ENCODE data around the gene AKNA.

Gene AKNA

DNA sequence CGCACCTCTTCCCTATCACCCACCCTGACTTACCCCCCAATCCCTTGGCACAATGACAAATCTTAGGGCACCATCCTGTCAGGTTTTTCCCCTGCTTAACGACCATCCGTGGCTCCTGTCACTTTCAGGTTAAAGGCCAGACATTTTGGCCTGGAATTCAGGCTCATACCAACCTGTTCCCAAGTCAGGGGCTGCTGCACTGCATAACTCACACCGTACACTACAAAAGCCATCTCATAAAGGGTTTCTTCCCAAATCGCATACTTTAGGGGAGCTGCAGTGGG lies 7.5 kb upstream of the AKNA start:
- no peak for DNase-seq (ENCODE audit: low read depth in 2 of 2)

DNA sequence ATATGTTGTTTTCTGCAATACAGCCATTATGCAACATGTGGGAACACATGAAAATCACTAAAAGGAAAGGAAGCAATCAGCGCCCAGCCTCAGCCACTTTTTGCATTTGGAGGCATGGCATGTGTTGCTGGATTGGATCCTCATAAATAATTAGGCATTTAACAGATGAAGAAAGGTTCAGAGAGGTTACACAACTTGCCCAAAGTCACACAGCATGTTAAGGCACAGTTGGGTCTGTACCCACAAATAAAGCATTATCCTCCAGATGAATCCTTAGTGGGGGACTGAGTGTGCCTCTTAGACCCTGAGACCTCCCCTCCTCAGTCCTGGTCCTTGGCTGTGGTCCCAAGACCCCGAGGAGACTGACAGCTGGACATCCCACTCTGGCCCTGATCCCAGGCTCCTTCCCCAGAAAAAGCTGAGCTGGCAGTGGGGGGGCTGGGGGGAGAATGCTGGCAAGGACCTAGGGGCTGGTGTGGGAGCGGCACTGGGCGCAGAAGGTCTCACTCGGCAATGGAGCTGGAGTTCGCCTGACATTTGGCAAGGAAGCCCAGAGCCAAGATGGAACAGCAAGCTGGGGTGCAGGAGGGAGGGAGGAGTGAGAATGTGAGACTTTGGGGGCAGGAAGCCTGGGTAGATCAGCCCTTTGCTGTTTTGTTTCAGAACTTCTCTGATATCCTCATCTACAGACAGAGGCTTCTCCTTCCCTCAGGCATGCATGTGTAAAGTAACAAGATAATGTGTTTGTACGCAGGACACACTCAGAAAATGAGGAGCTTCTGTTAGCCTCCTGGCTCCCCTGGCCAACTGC lies 6.9 kb upstream of the AKNA start:
- DNase-seq (ENCODE audit: low read depth in 2 of 2): no peak

DNA sequence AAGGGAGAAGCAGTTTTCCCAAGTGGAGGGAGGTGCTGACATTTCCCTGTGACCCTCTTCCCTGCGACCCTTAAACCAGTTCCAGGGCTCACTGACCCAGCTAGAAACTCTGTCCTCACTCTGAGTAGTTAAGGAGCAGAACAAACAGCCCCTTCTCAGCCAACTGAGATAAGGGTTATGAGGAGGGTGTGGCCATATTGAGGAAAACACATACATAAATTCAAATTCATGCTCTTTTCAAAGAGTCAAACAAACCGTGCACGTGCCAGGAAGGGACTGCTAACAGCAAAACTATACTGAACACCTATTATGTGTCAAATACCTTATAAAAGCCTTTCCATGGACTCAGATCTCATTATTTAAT lies 4.9 kb upstream of the AKNA start:
- no peak for DNase-seq (ENCODE audit: low read depth in 2 of 2)

DNA sequence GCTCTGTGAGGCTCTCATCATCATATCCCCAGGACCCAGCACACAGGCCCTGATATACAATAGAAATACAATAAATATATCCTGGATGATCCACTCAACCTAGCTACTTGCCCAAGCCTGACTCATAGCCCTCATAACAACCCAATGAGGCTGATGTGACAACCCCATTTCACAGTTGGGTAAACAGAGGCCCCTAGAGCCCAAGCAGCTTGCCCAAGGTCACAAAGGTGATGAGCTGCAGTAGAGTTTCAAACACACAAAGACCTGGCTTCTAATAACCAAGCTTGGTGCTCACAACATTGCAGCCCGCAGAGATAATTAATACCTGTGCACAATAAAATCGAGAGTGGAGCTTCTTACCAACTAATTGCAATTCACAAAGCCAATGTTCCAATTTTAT lies 3.2 kb upstream of the AKNA start:
- DNase-seq (ENCODE audit: low read depth in 2 of 2): no peak

DNA sequence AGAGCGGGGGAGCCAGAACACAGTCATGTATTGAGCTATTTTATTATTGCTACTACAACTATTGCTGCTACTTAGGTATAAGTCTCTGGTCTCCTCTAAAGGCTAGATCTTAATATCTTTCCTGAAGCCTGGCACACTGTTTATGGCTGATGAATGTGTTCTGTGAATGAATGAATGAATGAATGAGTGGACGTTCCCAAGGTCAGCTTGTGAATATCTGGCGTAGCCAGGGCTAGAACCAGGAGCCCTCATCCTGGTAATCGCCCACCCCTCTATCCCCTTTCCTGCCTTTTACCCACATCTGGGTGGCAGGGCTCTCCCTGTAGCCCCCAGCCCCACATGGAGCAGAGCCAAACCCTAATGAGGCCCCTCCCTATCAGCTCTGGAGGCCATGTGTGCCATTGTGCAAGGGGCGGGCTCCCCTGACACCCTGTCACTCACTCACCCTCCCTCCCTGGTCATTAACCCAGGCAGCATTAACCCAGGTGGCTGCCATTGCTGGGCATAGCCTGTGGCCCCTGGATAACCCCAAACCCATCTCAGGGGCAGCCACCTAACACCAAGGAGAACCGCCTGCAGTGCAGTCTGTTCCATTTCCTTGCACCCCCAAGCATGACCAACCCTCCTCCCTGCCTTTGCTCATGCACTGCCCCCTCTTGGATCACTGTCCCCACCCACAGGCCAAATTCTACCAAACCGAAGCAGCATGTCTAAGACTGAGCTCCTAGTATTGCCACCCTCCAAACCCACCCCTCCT lies 2.0 kb upstream of the AKNA start:
- no peak for DNase-seq (ENCODE audit: low read depth in 2 of 2)

DNA sequence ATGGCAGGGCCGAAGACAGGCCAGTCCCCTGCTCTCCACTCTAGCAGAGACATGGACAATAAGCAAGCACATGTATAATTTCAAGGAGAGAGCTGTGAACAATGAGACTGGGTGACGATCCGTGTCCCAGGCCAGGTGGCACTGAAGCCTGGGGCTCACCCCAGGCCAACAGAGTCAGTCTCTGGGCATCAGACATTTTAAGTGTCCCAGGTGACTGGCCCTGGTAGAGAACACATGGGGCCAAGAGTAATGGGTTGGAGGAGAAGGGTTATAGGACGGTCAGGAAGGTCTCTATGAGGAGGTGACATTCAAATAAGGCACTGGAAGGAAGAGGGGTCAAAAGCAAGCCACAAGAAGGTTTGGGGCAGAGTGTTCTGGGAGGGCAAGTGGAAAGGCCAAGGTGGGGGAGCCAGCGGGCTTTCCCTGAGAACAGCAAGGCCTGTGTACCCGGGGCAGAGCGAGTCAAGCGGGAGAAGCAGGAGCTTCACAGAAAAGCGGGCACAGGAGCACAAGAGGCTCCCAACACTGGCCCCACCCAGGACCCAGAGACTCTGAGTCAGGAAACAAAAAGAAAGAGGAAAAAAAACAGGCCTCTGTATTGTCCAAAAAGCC lies 1.1 kb upstream of the AKNA start:
- DNase-seq (ENCODE audit: low read depth in 2 of 2): no peak

DNA sequence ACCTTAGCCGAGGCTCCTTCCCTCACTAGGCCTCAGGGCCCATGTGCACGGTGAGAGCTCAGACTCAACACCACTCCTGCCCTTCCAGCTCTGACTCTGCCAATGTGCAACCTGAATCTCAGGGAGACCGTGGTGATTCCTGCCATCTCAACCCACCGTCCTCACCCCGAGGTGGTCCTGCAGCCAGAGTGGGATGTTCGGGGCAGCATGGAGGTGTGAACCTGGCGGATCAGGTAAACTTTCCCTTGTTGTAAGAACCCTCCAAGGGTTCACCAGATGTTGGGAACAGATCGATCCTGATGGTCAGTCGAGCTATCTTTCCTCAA lies 538 bp upstream of the AKNA start:
- DNase-seq (ENCODE audit: low read depth in 2 of 2): no peak

DNA sequence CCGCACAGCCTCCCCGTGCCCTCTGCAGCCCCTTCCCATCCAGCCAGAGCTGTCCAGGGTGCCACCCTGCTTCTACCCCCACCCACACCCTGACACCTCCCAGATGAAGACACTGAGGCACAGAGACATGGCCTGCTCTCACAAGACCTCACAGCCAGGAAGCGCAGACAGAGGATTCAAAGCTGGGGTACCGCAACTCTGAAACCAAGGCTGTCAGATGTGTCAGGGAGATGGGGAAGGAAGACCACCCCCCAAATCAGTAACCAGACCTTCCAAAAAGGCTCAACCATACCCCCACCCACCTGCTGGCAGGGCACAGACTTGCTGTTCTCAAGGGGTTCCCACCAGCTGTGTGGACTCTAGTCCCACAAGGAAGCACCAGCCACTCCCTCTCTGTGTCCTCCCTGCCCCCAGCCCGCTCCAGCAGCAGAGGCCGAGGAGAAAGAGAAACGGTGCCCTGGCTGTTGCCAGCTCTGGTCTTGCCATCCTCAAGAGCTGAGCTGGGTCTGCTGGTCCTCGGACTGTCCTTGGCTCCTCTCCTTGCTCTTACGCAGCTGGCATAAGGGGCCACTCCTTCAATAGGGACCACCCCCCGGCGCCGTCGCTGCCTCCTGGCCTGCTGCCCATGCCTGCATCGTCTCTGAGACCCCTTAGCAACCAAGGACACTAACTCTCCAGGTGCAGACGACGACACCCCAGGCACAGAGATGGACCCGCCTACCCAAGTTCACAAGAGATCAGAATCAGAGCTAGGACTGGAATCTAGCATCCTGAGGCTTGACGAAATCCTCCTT lies 699 bp downstream of the AKNA start:
- no peak for DNase-seq (ENCODE audit: low read depth in 2 of 2)

DNA sequence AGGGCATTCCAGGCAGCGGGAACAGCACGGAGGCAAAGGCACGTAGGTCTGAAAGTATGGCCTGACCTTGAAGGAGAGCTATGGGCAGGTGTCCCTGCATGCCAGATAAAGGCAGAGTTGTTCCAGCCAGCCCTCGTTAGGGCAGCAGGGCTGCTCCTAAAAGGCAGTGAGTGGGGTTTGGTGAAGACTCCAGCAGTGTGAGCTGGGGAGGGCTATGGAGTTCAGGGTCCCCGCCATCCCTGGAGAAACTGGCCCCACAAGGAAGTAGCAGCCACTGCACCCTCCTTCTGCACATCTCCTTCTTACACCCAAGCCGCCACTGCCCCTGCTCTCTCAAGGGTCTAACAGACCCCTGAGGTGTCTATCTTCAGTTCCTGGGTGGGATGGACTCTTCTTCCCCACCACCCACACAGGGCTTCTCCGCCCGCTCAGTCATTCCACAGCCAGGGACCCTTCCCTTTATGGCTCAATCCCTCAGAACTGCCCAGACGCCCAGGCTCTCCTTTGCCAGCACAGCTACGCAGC lies 1.4 kb downstream of the AKNA start:
- no peak for DNase-seq (ENCODE audit: low read depth in 2 of 2)

DNA sequence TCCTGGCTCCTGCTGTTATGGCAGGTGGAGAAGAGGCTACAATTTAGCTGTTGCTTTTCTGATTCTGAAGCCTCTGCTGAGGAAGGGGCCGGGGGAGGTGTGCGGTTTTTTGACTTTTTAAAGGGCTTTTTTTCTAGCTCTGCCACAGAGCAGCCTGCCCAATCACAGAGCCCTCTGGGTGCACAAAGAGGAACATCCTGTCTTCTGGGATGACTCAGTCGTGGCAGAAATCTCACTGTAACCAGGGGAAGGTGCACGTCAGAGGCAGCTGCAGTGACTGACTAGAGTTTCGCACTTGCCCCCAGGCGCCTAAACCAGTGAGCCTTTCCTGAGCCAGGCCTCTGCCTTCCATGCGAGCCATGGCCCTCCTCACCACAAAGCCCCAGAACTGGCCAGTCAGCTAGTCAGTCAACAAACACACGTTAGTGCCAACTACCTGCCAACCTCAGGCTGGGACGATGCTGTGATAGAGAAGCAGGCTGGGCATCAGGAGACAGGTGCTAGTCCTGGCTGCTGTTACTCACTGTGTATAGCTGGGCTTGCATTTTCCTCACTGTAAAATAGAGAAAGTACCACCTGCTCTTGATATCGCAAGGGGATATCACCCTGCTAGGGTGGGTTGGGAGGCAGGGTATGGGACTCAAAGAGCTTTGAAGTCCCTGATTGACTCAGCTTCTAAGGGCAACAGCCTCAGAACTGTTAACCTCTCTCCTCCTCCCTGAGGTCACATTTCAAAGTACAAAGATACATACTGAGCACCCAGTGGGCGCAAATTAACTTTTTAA lies 2.2 kb downstream of the AKNA start:
- DNase-seq (ENCODE audit: low read depth in 2 of 2): peak; percentile 83 to 91

DNA sequence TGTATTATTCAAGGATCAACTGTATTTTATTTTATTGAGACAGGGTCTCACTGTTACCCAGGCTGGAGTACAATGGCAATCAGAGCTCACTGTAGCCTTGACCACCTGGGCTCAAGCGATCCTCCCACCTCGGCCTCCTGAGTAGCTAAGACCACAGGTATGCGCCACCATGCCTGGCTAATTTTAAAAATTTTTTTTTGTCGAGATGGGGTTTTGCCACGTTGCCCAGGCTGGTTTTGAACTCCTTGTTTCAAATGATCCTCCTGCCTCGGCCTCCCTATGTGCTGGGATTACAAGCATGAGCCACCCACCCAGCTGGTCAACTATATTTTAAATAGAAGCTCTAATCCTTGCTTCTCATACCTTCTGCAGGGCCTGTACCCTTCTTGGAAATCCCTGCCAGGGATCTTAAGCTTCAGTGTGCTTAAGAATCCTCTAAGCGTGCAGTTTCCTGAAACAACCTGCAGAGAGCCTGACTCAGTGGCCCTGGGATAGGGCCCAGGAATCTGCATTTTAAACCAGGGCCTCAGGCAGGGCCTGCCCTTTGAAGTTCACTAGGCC lies 2.9 kb downstream of the AKNA start:
- no peak for DNase-seq (ENCODE audit: low read depth in 2 of 2)

DNA sequence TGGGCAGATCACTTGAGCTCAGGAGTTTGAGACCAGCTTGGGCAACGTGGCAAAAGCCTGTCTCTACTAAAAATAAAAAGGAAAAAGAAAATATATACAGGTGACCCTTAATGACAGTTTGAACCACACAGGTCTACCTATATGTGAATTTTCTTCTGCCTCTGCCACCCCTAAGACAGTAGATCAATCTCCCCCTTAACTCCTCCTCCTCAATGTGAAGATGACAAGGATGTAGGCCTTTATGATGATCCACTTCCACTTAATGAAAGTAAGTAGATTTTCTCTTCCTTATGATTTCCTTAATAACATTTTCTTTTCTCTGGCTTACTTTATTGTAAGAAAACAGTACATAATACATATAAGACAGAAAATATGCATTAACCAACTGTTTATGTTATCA lies 3.4 kb downstream of the AKNA start:
- no peak for DNase-seq (ENCODE audit: low read depth in 2 of 2)

DNA sequence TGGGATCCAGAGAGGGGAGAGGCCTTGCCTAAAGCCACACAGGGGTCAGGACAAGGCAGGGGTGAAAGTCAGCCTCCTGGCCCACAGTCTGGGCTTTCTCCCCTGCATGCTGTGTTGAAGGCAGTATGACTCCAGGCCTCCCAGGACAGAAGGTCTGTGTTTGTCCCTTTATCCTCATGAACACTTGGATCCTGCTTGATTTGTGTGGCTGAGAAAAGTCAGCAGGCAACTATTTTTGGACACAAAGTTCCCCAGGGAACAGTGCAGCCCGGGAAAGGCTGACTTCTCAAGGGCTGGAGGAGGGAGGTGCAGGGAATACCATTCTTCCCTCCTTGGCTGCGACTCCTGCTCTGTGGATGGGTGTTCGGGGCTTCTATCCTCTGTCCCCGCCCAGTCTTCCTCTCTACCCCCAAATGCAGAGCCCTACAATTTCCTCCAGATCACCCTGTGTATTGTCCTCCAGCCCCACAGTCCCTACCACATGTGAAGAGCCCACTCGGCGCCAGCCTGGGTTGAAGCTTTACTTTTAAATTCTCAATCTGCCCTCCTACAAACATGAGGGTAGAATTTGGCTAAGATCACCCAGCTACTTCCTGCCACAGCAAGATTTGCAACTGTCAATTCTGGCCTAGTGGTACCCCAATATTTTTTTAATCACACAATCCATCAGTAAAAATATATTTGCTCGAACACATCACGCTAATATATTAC lies 4.1 kb downstream of the AKNA start:
- no peak for DNase-seq (ENCODE audit: low read depth in 2 of 2)

DNA sequence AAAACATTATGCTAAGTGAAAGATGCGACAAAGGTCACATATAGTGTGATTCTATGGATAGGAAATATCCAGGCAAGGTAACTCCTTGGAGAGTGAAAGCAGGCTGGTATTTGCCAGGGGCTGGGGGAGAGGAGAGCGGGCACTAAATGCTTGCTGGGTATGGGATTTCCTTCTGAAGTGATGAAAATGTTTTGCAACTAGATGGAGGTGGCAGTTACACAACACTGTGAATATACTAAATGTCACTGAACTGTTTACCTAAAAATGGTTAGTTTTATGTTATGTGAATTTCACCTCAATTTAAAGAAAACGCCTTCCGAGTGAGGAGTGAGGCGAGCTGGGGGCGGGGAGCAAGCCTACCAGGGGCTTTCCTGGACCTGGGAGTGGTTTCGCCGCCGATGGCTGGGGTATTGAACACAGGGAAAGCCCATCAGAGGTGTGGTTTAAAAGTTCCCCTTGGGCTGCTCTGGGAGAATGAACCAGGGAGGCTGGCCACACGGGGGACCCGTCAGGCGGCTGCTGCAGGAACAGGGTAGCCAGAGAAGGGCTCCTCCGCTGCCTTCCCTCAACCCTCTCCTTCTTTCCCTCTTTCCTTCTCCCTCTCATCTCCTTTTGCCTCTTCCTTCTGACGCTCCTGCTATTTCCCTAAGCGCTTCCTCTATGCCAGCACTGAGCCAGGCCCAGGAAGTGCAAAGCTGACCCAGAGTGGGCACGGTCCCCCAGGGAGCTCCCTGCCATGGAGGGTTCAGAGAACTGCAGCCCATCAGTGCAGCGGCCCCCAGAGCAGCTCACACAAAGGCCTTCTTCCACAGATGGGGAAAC lies 4.9 kb downstream of the AKNA start:
- peak; percentile 63 to 64 for DNase-seq (ENCODE audit: low read depth in 2 of 2)

DNA sequence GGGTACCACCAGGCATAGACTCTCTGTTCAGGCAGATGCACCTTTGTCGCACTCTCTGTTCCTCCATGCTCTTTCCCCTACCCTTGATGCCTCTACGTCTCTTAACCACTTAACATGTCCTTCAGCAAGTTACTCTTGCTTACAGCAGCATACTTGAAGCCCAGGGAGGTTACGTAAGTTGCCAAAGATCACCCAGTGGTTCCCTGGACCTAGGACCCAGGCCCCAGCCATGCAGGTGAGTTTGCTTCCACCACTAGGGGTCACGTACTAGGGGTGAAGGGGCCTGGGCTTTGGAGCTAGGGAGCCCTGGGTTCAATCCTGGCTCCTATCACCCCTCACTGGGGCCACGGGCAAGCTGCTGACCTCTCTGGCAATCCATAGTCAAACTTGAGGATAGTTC lies 8.9 kb downstream of the AKNA start:
- no peak for DNase-seq (ENCODE audit: low read depth in 2 of 2)

DNA sequence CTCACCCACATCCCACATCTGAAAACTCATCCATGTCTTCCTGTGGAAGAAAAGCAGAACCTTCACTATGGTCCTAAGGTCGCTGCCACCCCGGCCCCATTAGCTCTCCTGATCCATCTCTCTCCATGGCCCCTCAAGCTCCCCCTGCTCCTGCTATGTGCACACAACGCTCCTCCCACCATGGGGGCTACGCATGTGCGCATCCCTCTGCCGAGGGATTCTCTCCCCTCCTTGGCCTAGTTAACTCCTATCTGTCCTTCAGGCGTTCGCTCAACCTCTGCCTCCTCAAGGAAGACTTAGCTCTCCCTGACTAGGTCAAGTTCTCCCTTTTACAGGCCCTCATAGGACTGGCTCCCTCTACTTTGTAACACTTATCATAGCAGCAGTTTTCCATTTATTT lies 9.8 kb downstream of the AKNA start:
- no peak for DNase-seq (ENCODE audit: low read depth in 2 of 2)

DNA sequence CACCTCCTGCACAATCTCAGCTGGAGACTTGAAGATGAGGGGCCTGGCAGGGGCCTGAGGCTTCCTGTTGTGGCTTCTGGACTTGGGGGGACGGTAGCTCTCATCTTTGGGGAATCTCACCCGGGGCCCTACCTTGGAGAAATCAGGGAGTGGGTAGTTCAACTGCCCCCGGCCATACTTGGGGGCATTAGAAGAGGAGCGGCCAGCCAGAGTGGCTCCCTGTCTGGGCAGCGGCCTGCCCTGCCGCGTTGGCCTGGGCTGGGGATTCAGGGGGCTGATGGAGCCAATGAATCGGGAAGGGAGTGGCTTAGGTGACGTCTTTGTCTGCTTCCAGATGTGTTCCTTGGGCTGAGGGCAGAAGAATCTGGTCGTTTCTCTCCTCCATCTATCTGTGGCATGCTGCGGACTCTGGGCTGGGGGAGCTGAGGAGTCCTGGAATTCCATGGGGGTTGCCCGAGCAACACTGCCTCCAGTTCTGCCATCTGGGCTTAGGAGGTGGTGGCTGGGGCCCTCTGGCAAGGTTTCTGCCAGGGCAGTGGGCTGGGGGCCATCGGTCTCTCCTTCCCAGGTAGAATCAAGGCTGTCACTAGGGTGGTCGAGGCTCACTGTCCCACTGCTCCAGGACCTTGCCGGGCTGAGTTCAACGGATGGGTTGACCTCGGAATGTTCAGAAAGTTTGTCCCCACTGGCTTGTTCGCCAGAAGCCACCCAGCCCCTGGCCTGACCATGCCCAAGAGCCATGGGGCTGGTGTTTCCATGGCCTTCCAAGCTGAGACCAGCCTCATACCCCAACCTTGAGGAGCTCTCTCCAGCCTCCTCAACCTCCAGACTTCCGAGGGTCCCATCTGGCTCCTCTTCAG lies 11.0 kb downstream of the AKNA start:
- no peak for DNase-seq (ENCODE audit: low read depth in 2 of 2)

DNA sequence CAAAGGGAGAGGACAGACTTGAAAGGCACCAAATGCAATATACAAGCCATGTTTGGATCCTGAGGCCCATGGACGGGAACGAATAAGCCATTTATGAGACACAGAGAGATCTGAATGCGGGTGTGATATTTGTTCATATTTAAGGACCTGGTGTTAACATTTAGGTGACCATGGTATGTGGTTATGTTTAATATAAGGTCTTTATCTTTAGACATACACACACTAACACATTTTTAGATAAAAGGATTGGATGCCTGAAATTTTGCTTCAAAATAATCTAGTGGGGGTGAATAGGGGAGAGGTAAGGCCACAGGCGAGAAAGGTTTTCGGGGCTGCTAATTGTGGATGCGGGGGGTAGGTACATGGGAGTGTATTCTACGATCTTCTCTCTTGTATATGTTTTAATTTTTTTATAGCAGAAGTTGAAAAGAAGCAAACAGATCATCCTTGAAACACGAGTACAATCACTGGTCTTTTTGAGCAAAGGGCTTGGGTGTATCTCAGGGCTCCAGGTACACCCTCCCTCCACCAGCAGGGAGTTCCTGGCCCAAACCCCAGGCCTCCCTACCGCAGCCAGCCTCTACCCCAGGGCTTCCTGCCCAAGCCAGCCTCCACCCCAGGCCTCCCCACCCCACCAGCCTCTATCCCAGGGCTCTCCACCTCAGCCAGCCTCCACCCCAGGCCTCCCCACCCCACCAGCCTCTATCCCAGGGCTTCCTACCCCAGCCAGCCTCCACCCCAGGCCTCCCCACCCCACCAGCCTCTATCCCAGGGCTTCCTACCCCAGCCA lies 12.2 kb downstream of the AKNA start:
- DNase-seq (ENCODE audit: low read depth in 2 of 2): no peak

All from stimulated activated CD8-positive, alpha-beta memory T cell treated with anti-CD3 and anti-CD28 coated beads, Interleukin-7, amount 100 ng/mL, for 4 hours (primary cell).